HepG2 (cell line): Measurements from ENCODE around the gene GAPDH. TPM values are rescaled to one million over a fixed set of nuclear protein-coding genes. Genes with fewer than 3 reads are reported as not detected.

ENCODE experiments used
- ATAC-seq: fragments of 200-7000 bp; cut with Tn5 transposase; 3 replicates; pipeline ENCODE4 v1.9.1; 2020; ENCODE audit warnings: mild to moderate bottlenecking, moderate library complexity
- BruUV-seq: library from RNA; stranded (reverse); fragments of 400-500 nt; replicated peaks from 2 replicates; lab custom pipeline; 2021; lab: Mats Ljungman, UMichigan
- CTCF ChIA-PET: fragments of 300-600 bp; formaldehyde crosslinking; extraction: SDS; loops from one replicate; lab custom pipeline; 2021; ENCODE audit warnings: low total read pairs, inconsistent platforms, low intra/inter-chr PET ratio; lab: Yijun Ruan, JAX
- POLR2A ChIA-PET: fragments of 350-600 bp; sonication (Branson Sonifier 250); formaldehyde crosslinking; loops from one replicate; lab custom pipeline; 2020; ENCODE audit warnings: antibody characterized with exemption, inconsistent platforms; lab: Yijun Ruan, JAX
- DNase-seq: peaks from one replicate; pipeline ENCODE4 v3.0.0-alpha.2; 2015; ENCODE audit warnings: low spot score
- FAIRE-seq: peaks from 3 replicates; lab custom pipeline; 2011; peaks lifted over from hg19 to GRCh38; lab: Jason Lieb, UNC
- H2AFZ ChIP-seq: one replicate; pipeline ENCODE4 v1.6.1; 2011; ENCODE audit warnings: low read length, inconsistent platforms
- H3K27ac ChIP-seq: fragments of 300-600 bp; 3 replicates; pipeline ENCODE4 v1.8.0; 2011; ENCODE audit warnings: mixed run types, mild to moderate bottlenecking, mixed read lengths, low read length, inconsistent platforms; ENCODE audit not compliant: insufficient read depth; ENCODE audit errors: extremely low read length
- H3K27me3 ChIP-seq, 2 experiments: fragments of 200-600 bp in 1 of 2; 2 replicates in 1 of 2; 3 replicates in 1 of 2; pipeline versions ENCODE4 v1.6.0 to v1.8.0; 2011; ENCODE audit warnings: low read length in 2 of 2, mild to moderate bottlenecking in 2 of 2, moderate library complexity in 2 of 2, inconsistent platforms in 1 of 2; ENCODE audit not compliant: insufficient read depth in 2 of 2, control insufficient read depth in 1 of 2
- H3K36me3 ChIP-seq, 2 experiments: fragments of 200-600 bp in 1 of 2; replicated peaks in 1 of 2; 2 replicates in 1 of 2; 3 replicates in 1 of 2; pipeline versions ENCODE4 v1.5.1 to v1.8.0; 2011; ENCODE audit warnings: low read length in 2 of 2, inconsistent platforms in 1 of 2; ENCODE audit not compliant: insufficient read depth in 2 of 2, control insufficient read depth in 1 of 2
- H3K4me1 ChIP-seq: 2 replicates; pipeline ENCODE4 v1.5.1; 2012; ENCODE audit warnings: low read length, inconsistent platforms; ENCODE audit not compliant: insufficient read depth
- H3K4me2 ChIP-seq: 2 replicates; pipeline ENCODE4 v1.6.0; 2011; ENCODE audit warnings: low read depth, low read length, inconsistent platforms
- H3K4me3 ChIP-seq, 3 experiments: fragments of 200-600 bp in 1 of 3; sonication (generic), shearing (Covaris generic) in 1 of 3; replicated peaks in 1 of 3; 2 replicates each; pipeline ENCODE4 v1.5.1; 2011 to 2016; ENCODE audit warnings: low read length in 3 of 3, inconsistent platforms in 2 of 3, low read depth in 2 of 3, mild to moderate bottlenecking in 2 of 3, control low read depth in 1 of 3, mixed read lengths in 1 of 3; ENCODE audit not compliant: insufficient read depth in 1 of 3
- H3K79me2 ChIP-seq: one replicate; pipeline ENCODE4 v1.6.1; 2011; ENCODE audit warnings: low read length, inconsistent platforms; ENCODE audit not compliant: insufficient read depth
- H3K9ac ChIP-seq: 2 replicates; pipeline ENCODE4 v1.6.0; 2011; ENCODE audit warnings: mild to moderate bottlenecking, low read depth, low read length, inconsistent platforms; ENCODE audit not compliant: insufficient read depth
- H3K9me3 ChIP-seq: 2 replicates; pipeline ENCODE4 v1.5.1; 2012; ENCODE audit warnings: mild to moderate bottlenecking, low read length
- H4K20me1 ChIP-seq: 2 replicates; pipeline ENCODE4 v1.6.0; 2011; ENCODE audit warnings: inconsistent platforms, mild to moderate bottlenecking, low read length, moderate library complexity; ENCODE audit not compliant: insufficient read depth
- ADNP ChIP-seq: sonication (generic); formaldehyde crosslinking; IDR thresholded peaks from 2 replicates; pipeline ENCODE4 v1.4.0; 2020; ENCODE audit warnings: missing genetic modification reagents
- AGO1 ChIP-seq: fragments of 200-400 bp; formaldehyde crosslinking; IDR thresholded peaks from 2 replicates; pipeline ENCODE4 v1.6.1; 2017; ENCODE audit warnings: mild to moderate bottlenecking, low read depth, low read length, moderate library complexity; ENCODE audit not compliant: poor library complexity, severe bottlenecking
- ARNT ChIP-seq: fragments of 450-650 bp; IDR thresholded peaks from 2 replicates; pipeline ENCODE4 v1.6.1; 2017
- ARNTL ChIP-seq: sonication (generic); formaldehyde crosslinking; IDR thresholded peaks from 2 replicates; pipeline ENCODE4 v1.4.0; 2020; ENCODE audit warnings: mild to moderate bottlenecking, missing genetic modification reagents
- CEBPB ChIP-seq: IDR thresholded peaks from 2 replicates; pipeline ENCODE4 v1.6.1; 2011; ENCODE audit warnings: low read depth, low read length, improper control_type of control experiment, borderline replicate concordance
- CEBPZ ChIP-seq: IDR thresholded peaks from 2 replicates; pipeline ENCODE4 v1.6.1; 2012; ENCODE audit warnings: low read length, improper control_type of control experiment
- ELF3 ChIP-seq: IDR thresholded peaks from 2 replicates; pipeline ENCODE4 v1.6.1; 2016; ENCODE audit warnings: missing genetic modification reagents, missing compliant biosample characterization
- FOXM1 ChIP-seq: sonication (generic); formaldehyde crosslinking; IDR thresholded peaks from 2 replicates; pipeline ENCODE4 v1.5.0; 2020; ENCODE audit warnings: missing genetic modification reagents
- GPN1 ChIP-seq: sonication (generic); formaldehyde crosslinking; IDR thresholded peaks from 2 replicates; pipeline ENCODE4 v1.5.1; 2020; ENCODE audit warnings: missing genetic modification reagents, borderline replicate concordance
- MLX ChIP-seq: IDR thresholded peaks from 2 replicates; pipeline ENCODE4 v1.6.1; 2016
- MYC ChIP-seq: sonication (generic); formaldehyde crosslinking; IDR thresholded peaks from 2 replicates; pipeline ENCODE4 v1.9.0; 2021; ENCODE audit warnings: missing genetic modification reagents, borderline replicate concordance
- PLRG1 ChIP-seq: fragments of 450-650 bp; conservative IDR thresholded peaks from 2 replicates; pipeline ENCODE4 v1.6.1; 2016
- RBFOX2 ChIP-seq: fragments of 200-400 bp; formaldehyde crosslinking; IDR thresholded peaks from 2 replicates; pipeline ENCODE4 v1.6.1; 2017; ENCODE audit warnings: low read depth, mild to moderate bottlenecking, low read length
- SCMH1 ChIP-seq: sonication (generic); formaldehyde crosslinking; IDR thresholded peaks from 2 replicates; pipeline ENCODE4 v1.9.0; 2021; ENCODE audit warnings: missing genetic modification reagents, mild to moderate bottlenecking, borderline replicate concordance
- TAF15 ChIP-seq: fragments of 200-400 bp; formaldehyde crosslinking; IDR thresholded peaks from one replicate; pipeline ENCODE4 v1.6.1; 2018; ENCODE audit warnings: mild to moderate bottlenecking, low read depth, low read length; ENCODE audit not compliant: poor library complexity, severe bottlenecking
- ZNF143 ChIP-seq: sonication (generic); formaldehyde crosslinking; IDR thresholded peaks from 2 replicates; pipeline ENCODE4 v1.4.0; 2020; ENCODE audit warnings: missing genetic modification reagents
- ZNF460 ChIP-seq: sonication (generic); formaldehyde crosslinking; IDR thresholded peaks from 2 replicates; pipeline ENCODE4 v1.5.1; 2020; ENCODE audit warnings: missing genetic modification reagents, mild to moderate bottlenecking, borderline replicate concordance
- ZNF577 ChIP-seq: sonication (generic); formaldehyde crosslinking; IDR thresholded peaks from 2 replicates; pipeline ENCODE4 v1.4.0; 2020; ENCODE audit warnings: mild to moderate bottlenecking, low read depth, missing genetic modification reagents, borderline replicate concordance
- ZNF784 ChIP-seq: sonication (generic); formaldehyde crosslinking; IDR thresholded peaks from 2 replicates; pipeline ENCODE4 v1.5.1; 2020; ENCODE audit warnings: missing genetic modification reagents, mild to moderate bottlenecking, borderline replicate concordance
- WGBS: methylation state at CpG from one replicate; pipeline ENCODE4 v1.1.6; 2017; ENCODE audit warnings: low lambda C conversion rate; 5-methylcytosine and 5-hydroxymethylcytosine counted together
- in situ Hi-C: cut with HindIII; loops from 2 replicates; pipeline ENCODE4 v1.10.0; 2017; ENCODE audit warnings: low pct_unique_long_range_greater_than_20kb; ENCODE audit not compliant: extremely low pct_ligation_motif_present
- intact Hi-C: fragments of 100-400 bp; cut with micrococcal nuclease; formaldehyde crosslinking; loops from one replicate; pipeline ENCODE4 v1.10.0; 2022; ENCODE audit not compliant: unreplicated experiment
- polyA plus RNA-seq, 8 experiments: library from polyadenylated mRNA; depleted of rRNA in 3 of 8; stranded (reverse) in 7 of 8; unstranded in 1 of 8; fragments of >200 nt; fragmentation: Illumina TruSeq in 4 of 8; extraction: Trizol in 4 of 8; gene quantifications; 2 replicates each; pipeline versions ENCODE4 v1.2.1 to v1.2.3, GENCODE V29; 2011 to 2016; ENCODE audit warnings: low read depth in 4 of 8, missing spikeins in 1 of 8, mixed read lengths in 1 of 8; ENCODE audit not compliant: insufficient read depth in 1 of 8
- total RNA-seq, 5 experiments: library from RNA; depleted of rRNA; stranded (reverse); fragments of >200 nt; fragmentation: Illumina TruSeq; extraction: Trizol; gene quantifications; 2 replicates each; pipeline ENCODE4 v1.2.3, GENCODE V29; 2016; ENCODE audit warnings: low read depth in 1 of 5

The GAPDH gene
- total and polyA plus RNA-seq, 2 of the 13 experiments (the other 11 are each of a cell fraction or from before 2014, with no cell fraction given): 3,038 to 12,722 TPM

- TF ChIP-seq CEBPB: no peak
- no peak for TF ChIP-seq ARNTL (CRISPR knock-in tag)
- no peak for TF ChIP-seq ZNF577
- TF ChIP-seq PLRG1: no peak
- TF ChIP-seq ELF3 (CRISPR knock-in tag): peak; percentile 22; the same call in 1 of the 2 replicates
Observed at GRCh38 chr12:6538420-6539313, 4.3 kb downstream of the GAPDH start (continued).

GRCh38 chr12:6539314-6539682, 5.0 kb downstream of the GAPDH start:
- ATAC-seq (peak; percentile 2; the same call in 2 of the 3 replicates), DNase-seq (no peak), FAIRE-seq (no peak)
- Histone ChIP-seq H3K4me2 (no peak overlapping the region), H3K79me2 (peaks cover 26% of the 10 kb centered on the region), H4K20me1 (peaks cover 41% of the 10 kb centered on the region), H3K4me1 (peaks cover 53% of the 10 kb centered on the region), H3K36me3 (peaks cover 0 to 35% of the 10 kb centered on the region in 2 experiments; a peak in 4 of 5 replicates), H3K27me3 (no peaks in the 10 kb centered on the region; a peak in 1 of 5 replicates), H3K9me3 (no peaks in the 10 kb centered on the region), H2AFZ (no peak overlapping the region), H3K4me3 (no peak overlapping the region), H3K9ac (no peak overlapping the region), H3K27ac (peak overlapping the region; percentile 49)
- WGBS: 94% methylated on average over 4 of the region's 5 CpGs
- ChIA-PET CTCF (no interaction called here), POLR2A (interaction anchor here (1.0 to 7.3 kb wide), 7 partner anchors 15 to 155 kb away, joined by 3 to 108 read pairs (median 4); partner anchors contain the start of genes IFFO1, LTBR, TAPBPL and VAMP1)
- intact Hi-C loops (loop anchor here (10.0 kb wide), 2 partner anchors 64 to 194 kb away; partner anchors contain the start of genes TNFRSF1A and VAMP1), in situ Hi-C loops (loop anchor here (10.0 kb wide), 1 partner anchor 114 kb away; no protein-coding TSS in a partner anchor)
- BruUV-seq: no TSS peak
- TF ChIP-seq RBFOX2 (peak; percentile 21), ZNF784 (CRISPR knock-in tag) (no peak), ARNT (no peak), SCMH1 (CRISPR knock-in tag) (no peak), FOXM1 (CRISPR knock-in tag) (no peak), GPN1 (CRISPR knock-in tag) (no peak), MYC (no peak), ZNF143 (no peak), MLX (CRISPR knock-in tag) (no peak), ADNP (no peak), ZNF460 (no peak), CEBPZ (no peak), AGO1 (peak; percentile 2), TAF15 (no peak)
